HG03135 (cell line): Measurements from ENCODE around the gene IDS.
"Not testable (repeated sequence)": the region's sequence is repeated elsewhere in the genome, so short reads cannot be mapped to it uniquely, and the experiment has no call there.

Experiments
- ATAC-seq: cut with Tn5 transposase; IDR thresholded peaks from one replicate; pipeline ENCODE4 v1.9.1; 2021; ENCODE audit warnings: mild to moderate bottlenecking, moderate library complexity; ENCODE audit not compliant: unreplicated experiment

Gene IDS

GRCh38 chrX:149504915-149505651 is at the start of gene IDS:
IDS (minus strand) TSS chrX:149505306; CDS start chrX:149505137, 169 bp downstream.
- ATAC-seq = peak; percentile 60

GRCh38 chrX:149551939-149552248 is 46.8 kb upstream of the IDS start:
- ATAC-seq = not testable (repeated sequence)

- ATAC-seq = not testable (repeated sequence)
Observed at GRCh38 chrX:149551245-149551938, 46.3 kb upstream of the IDS start.

- ATAC-seq = not testable (repeated sequence)
Observed at GRCh38 chrX:149550454-149550853, 45.3 kb upstream of the IDS start.

- ATAC-seq = not testable (repeated sequence)
Observed at GRCh38 chrX:149549701-149550100, 44.6 kb upstream of the IDS start, which contains the start of gene HSFX3. HSFX3 (minus strand) TSS chrX:149549924; CDS start chrX:149549852, 72 bp downstream.

- ATAC-seq = not testable (repeated sequence)
Observed at GRCh38 chrX:149547782-149548181, 42.7 kb upstream of the IDS start.

GRCh38 chrX:149546962-149547361 is 41.9 kb upstream of the IDS start:
- ATAC-seq = not testable (repeated sequence)

GRCh38 chrX:149545545-149546543 is 40.7 kb upstream of the IDS start:
- ATAC-seq = peak; percentile 48

- no peak for ATAC-seq
Observed at GRCh38 chrX:149541521-149542047, 36.5 kb upstream of the IDS start.

GRCh38 chrX:149540621-149541520 is 35.8 kb upstream of the IDS start, which contains the start of gene EOLA1:
EOLA1 (plus strand) TSS chrX:149541012; CDS start chrX:149545631, 4,619 bp downstream.
- peak; percentile 81 for ATAC-seq

- peak; percentile 19 for ATAC-seq
Observed at GRCh38 chrX:149540131-149540620, 35.1 kb upstream of the IDS start.

GRCh38 chrX:149539283-149540130 is 34.4 kb upstream of the IDS start:
- peak; percentile 42 for ATAC-seq

GRCh38 chrX:149537474-149537873 is 32.4 kb upstream of the IDS start:
- not testable (repeated sequence) for ATAC-seq

- not testable (repeated sequence) for ATAC-seq
Observed at GRCh38 chrX:149534926-149535602, 30.0 kb upstream of the IDS start.

GRCh38 chrX:149533999-149534398 is 28.9 kb upstream of the IDS start:
- ATAC-seq = not testable (repeated sequence)

- ATAC-seq = not testable (repeated sequence)
Observed at GRCh38 chrX:149532868-149533267, 27.8 kb upstream of the IDS start.

GRCh38 chrX:149531599-149531998 is 26.5 kb upstream of the IDS start:
- no peak for ATAC-seq

GRCh38 chrX:149528381-149528780 is 23.3 kb upstream of the IDS start:
- ATAC-seq = no peak
